ENCODE data around the gene BRDT.

GRCh38 chr1:91958926-91959325, 9.7 kb downstream of the BRDT start:
- TF ChIP-seq POLR2AphosphoS5 (IDR thresholded peaks at IDR 0.05) (no peak), CTCF (IDR thresholded peaks at IDR 0.05) (no peak)

All from suprapubic skin (tissue), 3 donors.